CD4-positive, alpha-beta T cell treated with Interferon alpha-2 for 1 hour (primary cell): ENCODE data around the gene INSRR.

ENCODE experiments used
- DNase-seq, 2 donors: peaks; one replicate each; pipeline ENCODE4 v3.0.0-alpha.2; 2020 to 2022

Gene INSRR

GRCh38 chr1:156822680-156823079, 36.2 kb downstream of the INSRR start:
- no peak for DNase-seq

DNA sequence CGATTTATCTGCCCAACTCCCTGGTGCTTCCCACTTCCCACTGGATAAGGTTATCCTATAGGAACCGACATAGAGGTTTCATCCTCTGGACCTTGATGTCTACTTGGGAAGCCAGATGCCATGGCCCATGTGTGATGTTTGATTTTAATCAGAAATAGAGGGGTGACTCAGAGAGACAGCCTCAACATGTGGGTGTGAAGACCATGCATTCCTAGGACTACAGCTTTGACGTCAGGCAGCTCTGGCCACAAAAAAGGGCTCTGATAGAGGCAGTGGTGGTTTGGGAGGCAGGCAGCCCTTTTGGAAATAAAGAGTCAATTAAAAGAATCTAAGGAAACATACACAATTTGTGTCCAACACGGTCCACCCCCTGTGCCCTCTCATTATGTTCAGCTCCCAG, 37.1 kb downstream of the INSRR start:
- DNase-seq, result no peak

DNA sequence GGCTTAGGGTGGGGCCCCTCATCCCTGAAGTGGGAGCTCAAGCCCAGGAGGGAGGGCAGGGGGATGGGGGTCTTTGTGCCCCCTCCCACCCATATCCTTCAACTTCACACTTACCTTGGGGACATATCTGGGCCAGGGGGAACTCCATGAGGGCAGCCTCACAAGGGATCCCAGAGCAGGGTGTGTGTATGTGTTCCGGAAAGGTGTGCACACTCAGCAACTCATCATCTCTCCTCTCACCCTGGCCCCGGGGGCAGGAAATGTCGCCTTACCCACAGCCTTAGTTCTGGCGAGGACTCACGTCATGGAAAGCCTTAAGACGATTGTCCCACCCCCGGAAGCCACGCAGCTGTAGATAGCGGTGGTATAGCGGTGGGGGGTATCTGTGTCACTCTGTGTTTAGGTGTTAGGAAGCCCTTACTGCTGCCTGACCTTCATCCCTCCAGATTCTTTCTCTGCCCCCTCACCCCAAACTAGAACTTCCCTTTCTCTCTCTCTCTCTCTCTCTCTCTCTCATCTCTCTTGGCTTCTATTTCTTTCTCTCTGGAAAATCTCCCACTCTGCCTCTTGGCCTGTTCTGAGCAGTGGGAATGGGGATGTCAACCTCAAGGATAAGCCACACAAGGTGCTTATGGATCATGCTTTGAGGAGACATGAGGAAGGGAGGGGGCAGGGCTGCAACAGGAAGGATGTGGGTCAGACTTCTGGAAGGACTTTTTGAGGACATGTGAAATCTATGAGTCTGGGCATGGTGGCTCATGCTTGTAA, 42.2 kb downstream of the INSRR start, which contains the start of gene SH2D2A:
Gene SH2D2A, minus strand, starts transcription at position 288 of the 768 bp plus-strand sequence. Its CDS starts 140 bp downstream, at position 148.
- peak; percentile 94 to 97 for DNase-seq

DNA sequence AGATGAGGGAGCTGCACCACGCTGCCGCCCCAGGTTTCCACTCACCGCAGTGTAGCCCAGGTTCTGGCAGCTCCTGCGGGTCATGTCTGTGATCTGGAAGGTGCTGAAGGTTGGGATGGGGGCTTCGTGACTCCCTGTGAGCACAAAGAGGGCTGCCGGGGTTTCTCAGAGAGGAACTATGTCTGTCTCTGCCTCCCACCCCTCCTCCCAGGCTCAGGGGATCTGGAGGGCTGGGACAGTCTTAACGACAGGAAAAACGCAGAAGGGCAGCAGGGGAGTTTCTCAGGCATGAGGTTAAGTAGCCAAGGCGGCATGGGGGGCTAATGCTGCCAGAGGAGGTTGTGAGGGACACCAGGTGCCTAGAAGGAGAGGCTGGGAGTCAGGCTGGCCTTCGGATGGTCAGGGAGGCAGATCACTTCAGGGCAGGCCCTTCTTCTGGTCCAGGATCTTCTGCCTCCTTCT, 42.9 kb downstream of the INSRR start:
- DNase-seq, result peak in 1 of 2 donors; percentile 42

DNA sequence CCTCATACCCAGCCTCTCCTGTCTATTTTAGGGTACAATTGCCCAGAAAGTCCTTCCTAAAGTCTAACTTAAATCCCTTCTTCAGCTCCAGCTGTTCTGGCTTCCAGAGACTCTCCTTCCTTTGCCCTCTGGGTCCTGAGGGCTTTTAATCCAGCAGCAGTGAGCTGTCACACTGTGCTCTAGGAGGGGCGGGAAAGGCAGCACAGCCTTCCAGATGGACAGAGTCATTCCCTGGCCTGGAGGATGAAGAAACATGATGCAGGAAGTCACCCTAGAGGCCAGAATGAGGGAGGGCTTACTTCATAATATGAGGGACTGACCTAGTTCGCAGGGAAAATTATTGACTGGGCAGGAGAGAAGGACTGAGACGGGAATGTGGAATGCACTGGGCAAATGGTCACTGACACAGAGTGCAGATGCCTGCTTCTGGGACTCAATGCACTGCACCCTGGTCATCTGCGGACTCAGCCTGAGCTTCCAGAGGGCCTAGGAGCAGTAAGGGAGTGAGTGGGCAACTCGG, 43.5 kb downstream of the INSRR start:
- no peak for DNase-seq

DNA sequence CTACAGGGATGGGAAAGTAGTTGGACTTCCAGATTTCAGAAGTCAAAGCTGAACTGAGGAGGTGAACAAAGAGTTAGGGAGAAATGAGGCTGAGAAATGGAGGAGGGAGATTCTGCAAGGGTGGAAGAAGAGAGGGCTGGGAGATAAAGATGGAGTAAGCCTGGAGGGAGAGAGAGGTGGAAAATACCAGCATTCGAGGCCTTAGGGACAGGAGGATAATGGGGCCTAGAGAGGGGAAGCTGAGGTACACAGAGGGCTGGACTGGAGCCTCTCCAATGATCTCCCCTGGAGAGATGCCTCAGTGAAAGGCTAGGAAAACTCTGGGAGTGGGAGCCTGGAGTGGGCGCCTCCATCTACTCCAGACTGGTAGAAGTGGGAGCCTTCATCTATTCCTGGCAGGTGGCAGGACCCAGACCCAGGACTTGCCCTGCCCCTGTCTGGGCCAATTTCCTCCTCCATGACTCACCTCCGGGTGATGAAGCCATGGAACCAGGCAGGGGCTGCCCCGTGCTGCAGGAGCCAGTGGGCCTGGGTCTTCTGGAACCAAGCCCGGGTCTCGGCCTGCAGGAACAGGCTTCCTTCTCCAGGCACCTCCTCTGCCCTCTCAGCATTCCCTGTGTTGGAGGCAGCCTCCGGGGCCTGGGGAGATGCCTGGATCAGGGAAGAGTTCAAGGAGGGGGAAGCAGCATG, 44.2 kb downstream of the INSRR start:
- peak in 1 of 2 donors; percentile 48 for DNase-seq

GRCh38 chr1:156813750-156814570, 45.0 kb downstream of the INSRR start:
- peak; percentile 57 to 80 for DNase-seq

GRCh38 chr1:156813298-156813697, 45.6 kb downstream of the INSRR start:
- DNase-seq, result no peak

- no peak for DNase-seq
Measured at GRCh38 chr1:156812293-156812990, 46.5 kb downstream of the INSRR start.

DNA sequence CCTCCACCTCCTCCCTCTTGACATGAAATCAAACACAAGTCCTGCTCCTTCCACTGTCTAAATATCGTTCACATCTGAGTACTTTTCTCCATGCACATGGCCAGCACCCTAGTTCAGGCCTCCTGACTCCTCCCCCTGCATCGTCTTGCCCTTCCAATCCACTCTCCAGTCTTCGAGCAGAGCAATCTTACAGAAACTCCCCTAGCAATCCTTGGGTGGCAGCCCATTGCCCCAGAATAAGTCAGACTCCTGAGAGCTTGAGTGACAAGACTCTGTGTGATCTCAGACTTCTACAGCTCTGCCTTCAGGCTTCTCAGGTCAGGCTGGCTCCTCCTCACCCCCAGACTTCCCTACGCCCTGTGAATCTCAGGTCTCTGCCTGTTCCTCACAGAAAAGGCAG, 47.7 kb downstream of the INSRR start:
- no peak for DNase-seq

DNA sequence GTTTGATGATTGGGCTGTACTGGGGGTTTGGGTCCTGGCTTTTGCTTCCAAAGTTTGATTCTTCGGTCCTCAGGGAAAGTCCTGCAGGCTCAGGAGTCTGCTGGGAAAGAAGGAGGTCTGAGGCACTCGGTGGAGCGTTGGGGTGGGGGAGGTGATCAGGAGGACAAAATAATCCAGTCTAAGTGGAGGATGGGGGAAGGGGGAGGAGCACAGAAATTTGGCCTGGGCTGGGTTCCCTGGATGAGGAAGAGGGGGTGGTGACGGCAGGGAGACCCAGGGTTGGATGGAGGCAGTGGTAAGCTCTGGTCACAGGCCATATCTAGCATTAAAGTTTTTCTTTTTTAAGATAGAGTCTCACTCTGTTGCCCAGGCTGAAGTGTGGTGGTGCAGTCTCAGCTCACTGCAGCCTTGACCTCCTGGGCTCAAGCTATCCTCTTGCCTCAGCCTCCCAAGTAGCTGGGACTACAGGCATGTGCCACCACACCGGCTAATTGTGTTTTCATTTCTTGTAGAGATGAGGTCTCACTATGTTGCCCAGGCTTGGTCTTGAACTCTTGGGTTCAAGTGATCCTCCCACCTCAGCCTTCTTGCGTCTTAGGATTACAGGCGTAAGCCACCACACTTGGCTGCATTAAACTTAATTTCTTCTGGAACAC, 49.1 kb downstream of the INSRR start:
- DNase-seq, result no peak

DNA sequence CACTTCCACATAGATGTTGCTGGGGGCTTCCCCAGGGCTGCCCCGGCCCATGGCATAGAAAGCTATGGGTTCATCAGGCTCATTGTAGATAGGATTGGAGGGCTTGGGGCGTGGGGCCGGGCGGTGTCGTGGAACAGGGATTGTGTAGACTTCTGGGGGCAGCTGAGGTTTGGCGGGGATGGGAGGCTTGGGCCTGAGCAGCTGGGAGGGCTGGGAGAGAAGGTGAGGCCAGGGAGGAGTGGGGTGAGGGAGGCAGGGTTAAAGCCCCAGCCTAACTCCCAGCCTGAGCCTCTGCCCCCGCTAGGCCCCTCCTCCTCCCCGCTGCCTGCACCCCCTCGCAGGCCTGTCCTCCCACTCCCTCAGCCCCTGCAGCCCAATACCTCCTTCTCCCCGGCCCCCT, 49.6 kb downstream of the INSRR start:
- DNase-seq, result no peak

GRCh38 chr1:156808186-156809030, 50.5 kb downstream of the INSRR start:
- no peak for DNase-seq

DNA sequence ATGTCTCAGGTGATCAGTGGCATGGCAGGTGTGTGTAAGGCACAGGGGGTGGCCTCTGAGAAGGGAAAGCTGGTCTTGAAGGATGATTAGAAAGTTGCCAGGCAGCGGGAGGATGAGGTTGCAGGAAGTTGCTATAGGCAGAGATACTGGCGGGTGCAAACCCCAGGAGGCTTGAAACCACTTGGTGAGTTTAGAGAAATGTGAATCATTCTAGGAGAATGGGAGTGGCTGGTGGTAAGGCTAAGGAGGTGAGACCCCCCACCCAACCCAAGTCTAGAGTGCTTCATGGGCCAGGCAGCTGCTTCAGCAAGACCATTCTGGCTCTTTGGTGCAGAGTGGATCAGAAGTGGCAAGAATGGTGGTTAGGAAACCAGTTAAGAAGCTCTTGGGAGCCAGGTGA, 51.3 kb downstream of the INSRR start:
- DNase-seq, result peak in 1 of 2 donors; percentile 46

GRCh38 chr1:156806512-156807440, 52.1 kb downstream of the INSRR start:
- DNase-seq, result no peak

DNA sequence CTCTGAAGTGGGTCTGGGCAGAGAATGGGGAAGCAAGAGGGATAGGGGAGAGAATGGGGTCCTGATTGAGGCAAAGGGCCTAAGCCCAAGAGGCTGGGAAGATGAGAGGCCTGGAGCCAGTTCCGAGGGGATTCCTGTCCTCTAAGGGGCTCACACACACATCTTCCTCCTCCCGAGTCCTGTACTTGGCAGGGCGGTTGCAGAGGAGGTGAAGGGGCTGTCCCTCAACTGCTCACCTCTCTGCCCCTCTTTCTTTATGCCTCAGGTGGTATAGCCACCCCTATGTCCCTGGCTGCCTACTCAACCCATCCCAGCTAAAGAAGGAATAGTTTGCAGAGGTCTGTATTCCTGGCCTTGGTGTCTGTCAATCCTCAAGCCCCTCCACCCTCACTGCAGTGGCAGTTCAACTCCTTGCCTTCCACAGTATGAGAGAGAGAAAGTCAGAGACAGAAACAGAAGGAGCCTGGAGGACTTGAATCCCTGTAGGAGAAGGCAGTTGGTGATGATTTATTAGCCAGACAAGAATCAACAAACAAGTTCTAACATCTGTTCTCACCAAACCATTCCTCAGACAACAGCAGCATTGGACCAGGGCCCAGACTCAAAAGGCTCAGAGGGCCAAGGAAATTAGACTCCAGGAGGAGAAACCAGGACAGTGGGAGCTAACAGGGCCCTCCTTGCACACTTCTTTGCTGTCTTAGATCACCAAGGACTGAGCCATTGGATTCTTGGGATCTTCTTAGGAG, 53.0 kb downstream of the INSRR start:
- DNase-seq, result no peak

GRCh38 chr1:156804572-156805243, 54.2 kb downstream of the INSRR start:
- DNase-seq, result no peak

DNA sequence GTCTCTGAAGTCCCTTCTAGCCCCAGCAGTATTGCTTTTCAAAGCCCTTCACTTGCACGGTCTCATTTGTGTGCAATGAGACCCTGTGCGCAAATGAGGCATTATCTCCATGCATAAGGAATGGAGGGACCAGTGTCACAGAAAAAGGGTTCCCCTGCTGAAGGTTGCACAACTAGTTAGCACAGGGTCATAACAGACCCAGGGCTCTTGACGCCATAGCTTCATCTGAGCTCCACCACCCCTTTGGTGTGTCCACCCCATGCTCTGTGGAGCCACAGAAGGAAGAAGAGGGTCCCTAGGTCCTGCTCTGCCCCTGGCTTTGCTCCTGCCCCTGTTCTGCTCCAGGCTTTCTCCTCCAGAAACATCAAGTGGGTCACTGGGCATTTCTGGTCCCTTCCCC, 54.9 kb downstream of the INSRR start:
- no peak for DNase-seq
